A673 (cell line): Measurements from ENCODE around the gene PAPSS2. TPM values are rescaled to one million over a fixed set of nuclear protein-coding genes. Genes with fewer than 3 reads are reported as not detected.

Source experiments
- BruUV-seq: library from RNA; stranded (reverse); fragments of 400-500 nt; replicated peaks from 2 replicates; lab custom pipeline; 2021; lab: Mats Ljungman, UMichigan
- CTCF ChIA-PET: fragments of 300-600 bp; sonication (Branson Sonifier 250); formaldehyde crosslinking; loops from one replicate; lab custom pipeline; 2022; ENCODE audit warnings: antibody characterized with exemption; lab: Charles Lee
- POLR2A ChIA-PET: fragments of 300-600 bp; sonication (Branson Sonifier 250); formaldehyde crosslinking; loops from one replicate; lab custom pipeline; 2022; ENCODE audit warnings: antibody characterized with exemption; ENCODE audit not compliant: low non-redundant PET; lab: Charles Lee
- DNase-seq: peaks from one replicate; pipeline ENCODE4 v3.0.0-alpha.2; 2015; ENCODE audit warnings: low spot score
- H3K27ac ChIP-seq: fragments of 200-600 bp; sonication (generic); 2 replicates; pipeline ENCODE4 v1.5.1; 2016; ENCODE audit warnings: mixed run types, low read depth, mild to moderate bottlenecking, mixed read lengths, antibody characterized with exemption, low read length; ENCODE audit not compliant: poor library complexity, severe bottlenecking
- H3K27me3 ChIP-seq: fragments of 200-600 bp; sonication (generic); replicated peaks from 2 replicates; pipeline ENCODE4 v1.6.1; 2017; ENCODE audit warnings: mixed run types, low read depth, mild to moderate bottlenecking, mixed read lengths, antibody characterized with exemption, low read length; ENCODE audit not compliant: insufficient read depth, poor library complexity
- H3K36me3 ChIP-seq: fragments of 200-600 bp; sonication (generic); 2 replicates; pipeline ENCODE4 v1.6.1; 2016; ENCODE audit warnings: mixed run types, mild to moderate bottlenecking, mixed read lengths, antibody characterized with exemption, low read length; ENCODE audit not compliant: insufficient read depth, poor library complexity, severe bottlenecking
- H3K4me1 ChIP-seq: fragments of 200-600 bp; sonication (generic); 2 replicates; pipeline ENCODE4 v1.6.1; 2017; ENCODE audit warnings: mixed run types, mild to moderate bottlenecking, mixed read lengths, antibody characterized with exemption, low read length; ENCODE audit not compliant: insufficient read depth, poor library complexity, severe bottlenecking
- H3K4me3 ChIP-seq: fragments of 200-600 bp; sonication (generic); 2 replicates; pipeline ENCODE4 v1.5.1; 2016; ENCODE audit warnings: low read depth, mixed run types, mild to moderate bottlenecking, mixed read lengths, low read length; ENCODE audit not compliant: poor library complexity, severe bottlenecking
- H3K9me3 ChIP-seq: fragments of 200-600 bp; sonication (generic); 2 replicates; pipeline ENCODE4 v1.6.1; 2016; ENCODE audit warnings: mixed run types, low read depth, mild to moderate bottlenecking, mixed read lengths, antibody characterized with exemption, low read length; ENCODE audit not compliant: poor library complexity, severe bottlenecking
- CTCF ChIP-seq: fragments of 300-800, 200-600 bp; sonication (generic); conservative IDR thresholded peaks from 2 replicates; pipeline ENCODE4 v1.5.1; 2017; ENCODE audit warnings: low read depth, mild to moderate bottlenecking, antibody characterized with exemption, low read length, moderate library complexity, mixed read lengths
- EZH2 ChIP-seq: fragments of 200-600 bp; sonication (generic); IDR thresholded peaks from 2 replicates; pipeline ENCODE4 v1.6.1; 2017; ENCODE audit warnings: borderline replicate concordance, low read depth, mild to moderate bottlenecking, mixed read lengths, antibody characterized with exemption, low read length; ENCODE audit not compliant: poor library complexity, severe bottlenecking
- intact Hi-C: fragments of 100-400 bp; cut with micrococcal nuclease; formaldehyde crosslinking; loops from one replicate; pipeline ENCODE4 v1.10.0; 2022; ENCODE audit not compliant: unreplicated experiment
- total RNA-seq: library from RNA; stranded (reverse); gene quantifications from 2 replicates; pipeline ENCODE4 v1.2.3, GENCODE V29; 2021

Gene PAPSS2
- total RNA-seq, 1 experiment from 2014 or later: 14.0 TPM

GRCh38 chr10:87707254-87707653 lies 47.6 kb downstream of the PAPSS2 start:
- TF ChIP-seq CTCF: no peak
- TF ChIP-seq EZH2: no peak
- BruUV-seq: no TSS peak
- CTCF ChIA-PET: no interaction called here
- no peaks in the 10 kb centered on the region for H3K9me3 ChIP-seq
- POLR2A ChIA-PET: no interaction called here
- H3K27ac ChIP-seq: no peak overlapping the region
- H3K36me3 ChIP-seq: no peaks in the 10 kb centered on the region
- no peaks in the 10 kb centered on the region for H3K27me3 ChIP-seq
- H3K4me1 ChIP-seq: no peaks in the 10 kb centered on the region
- intact Hi-C loops: no loop called here
- no peak overlapping the region for H3K4me3 ChIP-seq
- DNase-seq: no peak

GRCh38 chr10:87712913-87713616 lies 53.4 kb downstream of the PAPSS2 start:
- TF ChIP-seq CTCF (no peak), EZH2 (no peak)
- POLR2A ChIA-PET: no interaction called here
- CTCF ChIA-PET: no interaction called here
- H3K36me3 ChIP-seq: no peaks in the 10 kb centered on the region
- no peaks in the 10 kb centered on the region for H3K27me3 ChIP-seq
- no peak for DNase-seq
- no TSS peak for BruUV-seq
- H3K27ac ChIP-seq: no peak overlapping the region
- no peak overlapping the region for H3K4me3 ChIP-seq
- H3K4me1 ChIP-seq: no peaks in the 10 kb centered on the region
- intact Hi-C loops: no loop called here
- no peaks in the 10 kb centered on the region for H3K9me3 ChIP-seq

DNA sequence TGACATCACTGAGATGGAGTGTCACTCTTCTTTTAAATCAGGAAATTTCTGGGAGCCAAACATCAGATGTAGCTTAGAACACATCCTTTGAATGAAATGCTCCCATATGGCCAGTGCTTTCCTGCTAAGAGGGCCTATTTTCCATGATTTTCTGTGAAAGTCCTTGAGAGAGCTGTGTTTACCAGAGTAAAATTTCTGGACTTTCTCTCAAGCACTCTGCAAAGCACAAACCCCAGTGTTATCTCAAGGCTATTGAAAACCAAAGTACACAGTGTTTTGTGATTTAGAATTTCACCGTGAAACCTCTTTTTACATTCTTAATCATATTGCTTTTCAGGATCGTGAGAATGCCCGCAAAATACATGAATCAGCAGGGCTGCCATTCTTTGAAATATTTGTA lies 54.0 kb downstream of the PAPSS2 start:
- intact Hi-C loops: no loop called here
- no peak for DNase-seq

More for the DNA sequence above, 54.0 kb downstream of the PAPSS2 start:
- ChIA-PET CTCF (no interaction called here), POLR2A (no interaction called here)
- no TSS peak for BruUV-seq
- Histone ChIP-seq H3K9me3 (no peaks in the 10 kb centered on the region), H3K27me3 (no peaks in the 10 kb centered on the region), H3K4me3 (no peak overlapping the region), H3K27ac (no peak overlapping the region), H3K36me3 (no peaks in the 10 kb centered on the region), H3K4me1 (no peaks in the 10 kb centered on the region)
- TF ChIP-seq EZH2 (no peak), CTCF (no peak)
